A549 (cell line): Measurements from ENCODE around the gene PCDH9.

ENCODE experiments used
- CBX8 ChIP-seq: fragments of 200-600 bp; sonication (generic); IDR thresholded peaks from 2 replicates; pipeline ENCODE4 v1.6.1; 2016
- EP300 ChIP-seq, 2 experiments: fragments of >200 bp; sonication (Bioruptor Twin); formaldehyde crosslinking; IDR thresholded peaks; 2 replicates in 1 of 2; 3 replicates in 1 of 2; pipeline ENCODE4 v1.6.1; 2016 to 2017
- MYC ChIP-seq: IDR thresholded peaks from 2 replicates; pipeline ENCODE4 v1.6.1; 2012; ENCODE audit warnings: mild to moderate bottlenecking, inconsistent platforms, low read length, improper control_type of control experiment, borderline replicate concordance
- POLR2A ChIP-seq: IDR thresholded peaks from 2 replicates; pipeline ENCODE4 v1.6.1; 2012; ENCODE audit warnings: mild to moderate bottlenecking, low read length
- RAD21 ChIP-seq, 2 experiments: fragments of >200 bp in 1 of 2; sonication (Bioruptor Twin) in 1 of 2; formaldehyde crosslinking in 1 of 2; IDR thresholded peaks in 1 of 2; conservative IDR thresholded peaks in 1 of 2; 2 replicates in 1 of 2; 3 replicates in 1 of 2; pipeline ENCODE4 v1.6.1; 2012 to 2018; ENCODE audit warnings: inconsistent platforms in 1 of 2
- SMC3 ChIP-seq: fragments of >200 bp; sonication (Bioruptor Twin); formaldehyde crosslinking; IDR thresholded peaks from 3 replicates; pipeline ENCODE4 v1.6.1; 2018; ENCODE audit warnings: inconsistent platforms
- TF ChIP-seq, protein P1 (sequence below): fragments of >200 bp; sonication (Bioruptor Twin); formaldehyde crosslinking; IDR thresholded peaks from 3 replicates; pipeline ENCODE4 v1.5.1; 2016
- TF ChIP-seq, protein P2 (sequence below): fragments of 250-450 bp; sonication (Bioruptor Pico); IDR thresholded peaks from 2 replicates; pipeline ENCODE4 v1.5.0; 2020; ENCODE audit warnings: low read depth, mild to moderate bottlenecking, moderate library complexity

DNA sequence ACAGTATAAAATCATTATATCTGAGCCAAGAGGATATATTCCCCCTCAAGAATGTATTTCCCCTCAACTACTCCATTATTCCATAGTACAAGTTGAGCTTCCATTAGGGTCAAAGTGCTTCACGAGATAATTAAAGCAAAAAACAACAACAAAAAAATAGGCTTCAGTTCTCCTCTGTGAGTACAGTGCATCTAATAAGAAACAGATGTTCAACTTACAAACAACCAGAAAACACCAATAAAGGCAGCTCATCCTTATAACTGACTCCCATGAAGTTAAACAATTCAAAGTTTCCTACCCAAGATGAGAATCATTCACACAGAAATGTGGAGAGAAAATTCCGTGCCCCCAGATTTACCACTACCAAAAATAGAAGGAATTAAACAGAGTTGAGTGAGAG, 854.4 kb downstream of the PCDH9 start:
- TF ChIP-seq EP300 (IDR thresholded peaks at IDR 0.05) (no peak), RAD21 (conservative IDR thresholded peaks at IDR 0.05 in 1 of 2, IDR thresholded peaks at IDR 0.05 in 1 of 2) (no peak), SMC3 (no peak), MYC (no peak), CBX8 (no peak), POLR2A (no peak)
- TF ChIP-seq, protein P1, sequence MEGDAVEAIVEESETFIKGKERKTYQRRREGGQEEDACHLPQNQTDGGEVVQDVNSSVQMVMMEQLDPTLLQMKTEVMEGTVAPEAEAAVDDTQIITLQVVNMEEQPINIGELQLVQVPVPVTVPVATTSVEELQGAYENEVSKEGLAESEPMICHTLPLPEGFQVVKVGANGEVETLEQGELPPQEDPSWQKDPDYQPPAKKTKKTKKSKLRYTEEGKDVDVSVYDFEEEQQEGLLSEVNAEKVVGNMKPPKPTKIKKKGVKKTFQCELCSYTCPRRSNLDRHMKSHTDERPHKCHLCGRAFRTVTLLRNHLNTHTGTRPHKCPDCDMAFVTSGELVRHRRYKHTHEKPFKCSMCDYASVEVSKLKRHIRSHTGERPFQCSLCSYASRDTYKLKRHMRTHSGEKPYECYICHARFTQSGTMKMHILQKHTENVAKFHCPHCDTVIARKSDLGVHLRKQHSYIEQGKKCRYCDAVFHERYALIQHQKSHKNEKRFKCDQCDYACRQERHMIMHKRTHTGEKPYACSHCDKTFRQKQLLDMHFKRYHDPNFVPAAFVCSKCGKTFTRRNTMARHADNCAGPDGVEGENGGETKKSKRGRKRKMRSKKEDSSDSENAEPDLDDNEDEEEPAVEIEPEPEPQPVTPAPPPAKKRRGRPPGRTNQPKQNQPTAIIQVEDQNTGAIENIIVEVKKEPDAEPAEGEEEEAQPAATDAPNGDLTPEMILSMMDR: no peak
- TF ChIP-seq, protein P2, sequence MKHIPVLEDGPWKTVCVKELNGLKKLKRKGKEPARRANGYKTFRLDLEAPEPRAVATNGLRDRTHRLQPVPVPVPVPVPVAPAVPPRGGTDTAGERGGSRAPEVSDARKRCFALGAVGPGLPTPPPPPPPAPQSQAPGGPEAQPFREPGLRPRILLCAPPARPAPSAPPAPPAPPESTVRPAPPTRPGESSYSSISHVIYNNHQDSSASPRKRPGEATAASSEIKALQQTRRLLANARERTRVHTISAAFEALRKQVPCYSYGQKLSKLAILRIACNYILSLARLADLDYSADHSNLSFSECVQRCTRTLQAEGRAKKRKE (CRISPR knock-in tag): no peak
